SK-N-SH treated with all-trans-retinoic acid at 6 μM for 48 hours (cell line): ENCODE results near the gene ABCA7.
A peak's percentile ranks its signal among the peaks of the same experiment; 100 is the strongest.

ENCODE experiments used
- ATAC-seq: fragments of 200-7000 bp; cut with Tn5 transposase; 3 replicates; pipeline ENCODE4 v1.9.1; 2020; ENCODE audit warnings: mild to moderate bottlenecking, moderate library complexity
- ARNTL ChIP-seq: fragments of 450-650 bp; formaldehyde crosslinking; IDR thresholded peaks from 2 replicates; pipeline ENCODE4 v1.5.0; 2020; ENCODE audit warnings: low read depth, mild to moderate bottlenecking, moderate library complexity, borderline replicate concordance
- CSDC2 ChIP-seq: fragments of 250-450 bp; sonication (Bioruptor Pico); IDR thresholded peaks from 2 replicates; pipeline ENCODE4 v1.5.0; 2020; ENCODE audit warnings: mild to moderate bottlenecking, moderate library complexity
- CSRNP3 ChIP-seq: fragments of 250-450 bp; sonication (Bioruptor Pico); IDR thresholded peaks from 2 replicates; pipeline ENCODE4 v1.5.1; 2021; ENCODE audit warnings: mild to moderate bottlenecking, moderate library complexity
- ISL1 ChIP-seq: fragments of 250-450 bp; sonication (Bioruptor Pico); IDR thresholded peaks from 2 replicates; pipeline ENCODE4 v2.1.2; 2022; ENCODE audit warnings: mild to moderate bottlenecking, moderate library complexity
- PATZ1 ChIP-seq: fragments of 250-450 bp; sonication (Bioruptor Pico); IDR thresholded peaks from 2 replicates; pipeline ENCODE4 v1.8.0; 2020; ENCODE audit warnings: mild to moderate bottlenecking, moderate library complexity, borderline replicate concordance
- POU6F1 ChIP-seq: fragments of 250-450 bp; sonication (Bioruptor Pico); IDR thresholded peaks from 2 replicates; pipeline ENCODE4 v1.8.0; 2021; ENCODE audit warnings: low read depth, mild to moderate bottlenecking, moderate library complexity, borderline replicate concordance
- PPARA ChIP-seq: fragments of 250-450 bp; sonication (Bioruptor Pico); IDR thresholded peaks from 2 replicates; pipeline ENCODE4 v1.5.0; 2020; ENCODE audit warnings: mild to moderate bottlenecking, borderline replicate concordance
- RARB ChIP-seq: fragments of 250-450 bp; sonication (Bioruptor Pico); IDR thresholded peaks from 2 replicates; pipeline ENCODE4 v1.8.0; 2021; ENCODE audit warnings: mild to moderate bottlenecking, moderate library complexity
- TCF4 ChIP-seq: fragments of 250-450 bp; sonication (Bioruptor Pico); IDR thresholded peaks from 2 replicates; pipeline ENCODE4 v1.8.0; 2021; ENCODE audit warnings: mild to moderate bottlenecking, moderate library complexity, borderline replicate concordance
- TOX ChIP-seq: fragments of 250-450 bp; sonication (Bioruptor Pico); IDR thresholded peaks from 2 replicates; pipeline ENCODE4 v1.8.0; 2021; ENCODE audit warnings: mild to moderate bottlenecking, moderate library complexity, borderline replicate concordance
- TSHZ2 ChIP-seq: fragments of 250-450 bp; sonication (Bioruptor Pico); IDR thresholded peaks from 2 replicates; pipeline ENCODE4 v1.5.0; 2020; ENCODE audit warnings: mild to moderate bottlenecking, moderate library complexity
- ZC3H10 ChIP-seq: fragments of 250-450 bp; sonication (Bioruptor Pico); IDR thresholded peaks from 2 replicates; pipeline ENCODE4 v1.5.1; 2021; ENCODE audit warnings: mild to moderate bottlenecking, moderate library complexity
- ZFP3 ChIP-seq: fragments of 250-450 bp; sonication (Bioruptor Pico); IDR thresholded peaks from 2 replicates; pipeline ENCODE4 v1.5.0; 2020; ENCODE audit warnings: mild to moderate bottlenecking, moderate library complexity
- ZFP30 ChIP-seq: fragments of 450-650 bp; formaldehyde crosslinking; IDR thresholded peaks from 2 replicates; pipeline ENCODE4 v1.5.0; 2022; ENCODE audit warnings: mild to moderate bottlenecking, moderate library complexity
- ZNF565 ChIP-seq: fragments of 450-650 bp; formaldehyde crosslinking; conservative IDR thresholded peaks from 2 replicates; pipeline ENCODE4 v1.5.0; 2020; ENCODE audit warnings: low read depth, mild to moderate bottlenecking, moderate library complexity
- ZNF70 ChIP-seq: fragments of 450-650 bp; formaldehyde crosslinking; IDR thresholded peaks from 2 replicates; pipeline ENCODE4 v1.5.0; 2020; ENCODE audit warnings: mild to moderate bottlenecking, moderate library complexity
- ZNF8 ChIP-seq: fragments of 450-650 bp; formaldehyde crosslinking; IDR thresholded peaks from 2 replicates; pipeline ENCODE4 v1.5.0; 2020; ENCODE audit warnings: mild to moderate bottlenecking, moderate library complexity

Gene ABCA7

GRCh38 chr19:1002600-1002999 is 37.3 kb upstream of the ABCA7 start:
- TF ChIP-seq POU6F1 (CRISPR knock-in tag) (no peak), ZFP3 (CRISPR knock-in tag) (peak; percentile 98), ZNF8 (no peak)
- no peak for ATAC-seq

GRCh38 chr19:1003283-1003682 is 36.6 kb upstream of the ABCA7 start:
- ATAC-seq, result no peak
- TF ChIP-seq POU6F1 (CRISPR knock-in tag) (no peak), ARNTL (CRISPR knock-in tag) (no peak), TCF4 (CRISPR knock-in tag) (no peak), PATZ1 (CRISPR knock-in tag) (no peak), ZNF70 (no peak), ISL1 (CRISPR knock-in tag) (no peak), TOX (no peak), CSDC2 (CRISPR knock-in tag) (no peak), CSRNP3 (CRISPR knock-in tag) (no peak), ZC3H10 (CRISPR knock-in tag) (no peak), ZNF8 (no peak), ZNF565 (CRISPR knock-in tag) (no peak), RARB (no peak)

- no peak for ATAC-seq
- no peak for TF ChIP-seq ZFP3 (CRISPR knock-in tag)
- no peak for TF ChIP-seq ZFP30
- TF ChIP-seq PATZ1 (CRISPR knock-in tag), result no peak
- no peak for TF ChIP-seq PPARA (CRISPR knock-in tag)
- no peak for TF ChIP-seq CSDC2 (CRISPR knock-in tag)
Measured at GRCh38 chr19:1004204-1004802, 35.6 kb upstream of the ABCA7 start.

- no peak for ATAC-seq
- no peak for TF ChIP-seq ZC3H10 (CRISPR knock-in tag)
- TF ChIP-seq TOX, result no peak
- no peak for TF ChIP-seq PATZ1 (CRISPR knock-in tag)
- TF ChIP-seq CSRNP3 (CRISPR knock-in tag), result no peak
- TF ChIP-seq TCF4 (CRISPR knock-in tag), result no peak
- no peak for TF ChIP-seq ZNF8
- no peak for TF ChIP-seq ZNF70
- TF ChIP-seq TSHZ2 (CRISPR knock-in tag), result no peak
Measured at GRCh38 chr19:1004803-1005664, 34.9 kb upstream of the ABCA7 start.
